Stomach (tissue), 9 donors: ENCODE data around the gene TNFRSF1B. TPM values are rescaled to one million over a fixed set of nuclear protein-coding genes. Genes with fewer than 3 reads are reported as not detected.
A peak's percentile ranks its signal among the peaks of the same experiment; 100 is the strongest.

Experiments used
- DNase-seq, 2 donors: peaks; one replicate each; pipeline versions ENCODE4 v3.0.0 to v3.0.0-alpha.2; 2013 to 2019
- H3K27ac ChIP-seq, 5 donors: fragments of 200-600 bp in 4 of 5; sonication (generic) in 4 of 5; one replicate each; pipeline ENCODE4 v1.5.1; 2013 to 2019; ENCODE audit warnings: mild to moderate bottlenecking in 1 of 5, moderate library complexity in 1 of 5
- H3K27me3 ChIP-seq, 3 donors: fragments of 200-600 bp; sonication (generic); one replicate each; pipeline ENCODE4 v1.5.1; 2017 to 2019; ENCODE audit warnings: mixed run types in 1 of 3
- H3K36me3 ChIP-seq, 4 donors: fragments of 200-600 bp; sonication (generic); 1 replicate in 3 of 4; 2 replicates in 1 of 4; pipeline ENCODE4 v1.5.1; 2016 to 2019
- H3K4me1 ChIP-seq, 4 donors: fragments of 200-600 bp; sonication (generic); one replicate each; pipeline ENCODE4 v1.5.1; 2016 to 2019
- H3K4me3 ChIP-seq, 4 donors: fragments of 200-600 bp; sonication (generic) in 3 of 4; one replicate each; pipeline ENCODE4 v1.5.1; 2016 to 2019; ENCODE audit warnings: mild to moderate bottlenecking in 1 of 4
- H3K9me3 ChIP-seq, 4 donors: fragments of 200-600 bp; sonication (generic); one replicate each; pipeline ENCODE4 v1.5.1; 2016 to 2019
- EP300 ChIP-seq: sonication (generic); formaldehyde crosslinking; IDR thresholded peaks from one replicate; pipeline ENCODE4 v1.6.1; 2017; ENCODE audit warnings: antibody characterized with exemption
- POLR2A ChIP-seq, 4 donors: fragments of 450-650 bp; IDR thresholded peaks; one replicate each; pipeline ENCODE4 v1.6.1; 2016; ENCODE audit warnings: antibody characterized with exemption in 4 of 4, control low read depth in 2 of 4, mild to moderate bottlenecking in 1 of 4, moderate library complexity in 1 of 4
- POLR2AphosphoS5 ChIP-seq, 3 donors: sonication (generic); formaldehyde crosslinking; IDR thresholded peaks; one replicate each; pipeline ENCODE4 v1.6.1; 2016; ENCODE audit warnings: antibody characterized with exemption in 3 of 3
- WGBS, 5 donors: extraction: QIAGEN DNeasy Blood & Tissue Kit in 3 of 5; methylation state at CpG; one replicate each; pipeline versions ENCODE4 v1.1.5 to v1.1.7; 2013 to 2018; 5-methylcytosine and 5-hydroxymethylcytosine counted together
- intact Hi-C: fragments of 100-400 bp; cut with DNase I; formaldehyde crosslinking; loops from one replicate; pipeline ENCODE4 v1.15.1; 2023; ENCODE audit warnings: low total_unique reads
- polyA plus RNA-seq, 3 donors: library from polyadenylated mRNA; stranded (reverse); fragments of 200-250 nt; gene quantifications; one replicate each; pipeline ENCODE4 v1.2.3, GENCODE V29; 2013
- total RNA-seq, 5 donors: library from RNA; depleted of rRNA; stranded (reverse); fragments of >200 nt; gene quantifications; one replicate each; pipeline versions ENCODE4 v1.1.0 to v1.2.3, GENCODE V29; 2014 to 2016
- TF ChIP-seq, protein P1 (sequence below), 7 experiments: fragments of 450-650 bp in 4 of 7; fragments of 200-600 bp in 3 of 7; sonication (generic) in 3 of 7; IDR thresholded peaks; one replicate each; pipeline ENCODE4 v1.5.1; 2016 to 2019; ENCODE audit warnings: antibody characterized with exemption in 7 of 7, control low read depth in 2 of 7, mild to moderate bottlenecking in 1 of 7
- donor health status: healthy with polysubstance abuse.
- donor health status: Bipolar disorder and iron deficiency.
- donor health status: healthy.

The TNFRSF1B gene
- total and polyA plus RNA-seq, 8 donors, result 5.4 to 24.3 (median 11.5) TPM

DNA sequence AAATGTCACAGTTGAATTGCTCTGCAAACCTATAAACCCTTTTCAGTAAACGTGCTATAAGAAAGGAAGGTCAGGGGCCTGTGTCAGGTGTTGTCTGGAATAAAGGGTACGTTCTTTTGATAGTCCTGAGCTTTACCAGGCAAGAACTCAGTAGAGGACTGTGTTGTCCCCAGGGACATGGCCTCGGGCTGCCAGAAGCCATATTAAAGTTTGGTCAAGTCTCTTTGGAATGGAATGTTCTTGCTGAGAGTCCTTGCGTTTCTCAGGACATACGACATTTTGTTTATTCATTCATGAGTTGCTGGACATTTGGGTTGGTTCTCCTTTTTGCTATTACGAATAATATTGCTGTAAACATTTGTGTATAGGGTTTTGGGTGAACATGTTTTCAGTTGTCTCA is 79.8 kb downstream of the TNFRSF1B start:
- intact Hi-C loops, result no loop called here
- Histone ChIP-seq H3K4me1 (peaks cover 0 to 7% (median 0%) of the 10 kb centered on the region in 4 donors), H3K36me3 (peaks cover 45 to 99% (median 93%) of the 10 kb centered on the region in 4 donors), H3K27ac (peak overlapping the region in 1 of 5 donors; percentile 42), H3K4me3 (no peak overlapping the region), H3K27me3 (no peaks in the 10 kb centered on the region), H3K9me3 (no peaks in the 10 kb centered on the region)
- TF ChIP-seq, protein P1, sequence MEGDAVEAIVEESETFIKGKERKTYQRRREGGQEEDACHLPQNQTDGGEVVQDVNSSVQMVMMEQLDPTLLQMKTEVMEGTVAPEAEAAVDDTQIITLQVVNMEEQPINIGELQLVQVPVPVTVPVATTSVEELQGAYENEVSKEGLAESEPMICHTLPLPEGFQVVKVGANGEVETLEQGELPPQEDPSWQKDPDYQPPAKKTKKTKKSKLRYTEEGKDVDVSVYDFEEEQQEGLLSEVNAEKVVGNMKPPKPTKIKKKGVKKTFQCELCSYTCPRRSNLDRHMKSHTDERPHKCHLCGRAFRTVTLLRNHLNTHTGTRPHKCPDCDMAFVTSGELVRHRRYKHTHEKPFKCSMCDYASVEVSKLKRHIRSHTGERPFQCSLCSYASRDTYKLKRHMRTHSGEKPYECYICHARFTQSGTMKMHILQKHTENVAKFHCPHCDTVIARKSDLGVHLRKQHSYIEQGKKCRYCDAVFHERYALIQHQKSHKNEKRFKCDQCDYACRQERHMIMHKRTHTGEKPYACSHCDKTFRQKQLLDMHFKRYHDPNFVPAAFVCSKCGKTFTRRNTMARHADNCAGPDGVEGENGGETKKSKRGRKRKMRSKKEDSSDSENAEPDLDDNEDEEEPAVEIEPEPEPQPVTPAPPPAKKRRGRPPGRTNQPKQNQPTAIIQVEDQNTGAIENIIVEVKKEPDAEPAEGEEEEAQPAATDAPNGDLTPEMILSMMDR (IDR thresholded peaks at IDR 0.05), result no peak
- TF ChIP-seq POLR2A (IDR thresholded peaks at IDR 0.05) (no peak), EP300 (no peak), POLR2AphosphoS5 (IDR thresholded peaks at IDR 0.05) (no peak)
- no peak for DNase-seq
- 71 to 84% (median 81%) methylated on average over 6 of the region's 6 CpGs for WGBS, 5 donors

DNA sequence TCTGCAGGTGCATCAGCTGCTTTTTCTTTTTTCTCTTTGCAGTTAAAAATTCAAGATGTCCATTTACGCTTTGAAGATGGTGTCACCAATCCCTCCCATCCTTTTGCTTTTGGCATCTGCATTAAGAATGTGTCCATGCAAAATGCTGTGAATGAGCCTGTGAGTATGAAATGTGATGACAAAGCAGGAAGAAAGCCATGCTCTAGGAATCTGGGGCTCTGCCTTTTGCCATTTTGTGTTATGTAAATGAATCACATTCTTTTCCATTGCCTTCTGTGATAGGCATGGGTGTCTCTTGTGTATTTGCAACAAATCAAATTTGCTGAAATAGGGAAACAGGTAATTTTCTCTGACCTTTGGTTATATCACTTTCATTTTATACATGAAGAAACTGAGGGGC is 82.4 kb downstream of the TNFRSF1B start:
- Histone ChIP-seq H3K27me3 (no peaks in the 10 kb centered on the region), H3K4me1 (peaks cover 0 to 7% (median 0%) of the 10 kb centered on the region in 4 donors), H3K9me3 (no peaks in the 10 kb centered on the region), H3K27ac (no peak overlapping the region), H3K36me3 (peaks cover 52 to 100% (median 95%) of the 10 kb centered on the region in 4 donors), H3K4me3 (no peak overlapping the region)
- DNase-seq, result no peak
- intact Hi-C loops, result no loop called here
- WGBS, 5 donors, result 90 to 100% (median 100%) methylated on average over 1 of the region's 1 CpG
- TF ChIP-seq POLR2A (IDR thresholded peaks at IDR 0.05), result no peak
- TF ChIP-seq, protein P1 (IDR thresholded peaks at IDR 0.05), result no peak

DNA sequence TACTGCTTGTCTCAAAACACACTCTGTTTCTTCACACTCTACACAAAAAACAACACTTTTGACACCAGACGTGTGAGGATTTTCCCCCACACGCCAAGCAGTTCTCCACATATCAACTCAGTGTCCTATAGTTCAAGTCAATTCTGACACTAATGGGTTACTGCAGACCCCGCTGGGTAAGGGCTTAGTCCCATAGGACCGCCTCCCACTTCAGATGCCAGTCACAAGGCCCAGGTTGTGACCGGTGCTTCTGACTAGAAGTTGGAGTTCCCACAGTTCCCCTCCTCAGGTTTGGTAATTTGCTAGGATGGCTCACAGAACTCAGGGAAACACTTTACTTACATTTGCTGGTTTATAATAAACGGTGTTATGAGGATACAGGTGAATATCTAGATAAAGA is 83.0 kb downstream of the TNFRSF1B start:
- intact Hi-C loops, result no loop called here
- WGBS, 5 donors, result 79 to 85% (median 82%) methylated on average over 6 of the region's 6 CpGs
- peaks cover 47 to 100% (median 95%) of the 10 kb centered on the region in 4 donors for H3K36me3 ChIP-seq
- TF ChIP-seq EP300 (no peak), POLR2AphosphoS5 (IDR thresholded peaks at IDR 0.05) (no peak), POLR2A (IDR thresholded peaks at IDR 0.05) (no peak)
- TF ChIP-seq, protein P1 (IDR thresholded peaks at IDR 0.05), result no peak
- no peaks in the 10 kb centered on the region for H3K9me3 ChIP-seq
- H3K27ac ChIP-seq, result no peak overlapping the region
- no peak overlapping the region for H3K4me3 ChIP-seq
- no peaks in the 10 kb centered on the region for H3K27me3 ChIP-seq
- H3K4me1 ChIP-seq, result peaks cover 0 to 2% (median 0%) of the 10 kb centered on the region in 4 donors
- no peak for DNase-seq

DNA sequence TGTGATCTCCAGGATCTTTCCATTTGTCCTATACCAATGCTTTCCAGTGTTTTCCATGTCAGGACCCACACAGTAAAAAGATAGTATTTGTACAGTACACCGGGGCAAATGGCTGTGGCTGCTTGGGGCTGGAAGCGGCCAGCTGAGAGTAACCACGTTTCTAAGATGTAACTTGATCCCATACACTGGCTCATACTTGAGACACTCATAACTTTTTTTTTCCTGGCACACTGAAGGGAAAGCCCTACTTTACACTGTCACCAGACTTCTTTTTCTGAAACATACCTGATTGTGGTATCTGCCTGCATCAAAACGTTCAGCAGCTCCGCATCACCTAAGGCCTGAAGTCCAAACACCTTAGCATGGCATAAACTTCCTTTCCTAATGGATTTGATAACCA is 84.7 kb downstream of the TNFRSF1B start:
- no peak for DNase-seq
- Histone ChIP-seq H3K9me3 (no peaks in the 10 kb centered on the region), H3K27me3 (no peaks in the 10 kb centered on the region), H3K27ac (no peak overlapping the region), H3K36me3 (peaks cover 40 to 100% (median 95%) of the 10 kb centered on the region in 4 donors), H3K4me1 (no peaks in the 10 kb centered on the region), H3K4me3 (no peak overlapping the region)
- intact Hi-C loops, result no loop called here
- TF ChIP-seq POLR2A (IDR thresholded peaks at IDR 0.05), result no peak
- TF ChIP-seq, protein P1 (IDR thresholded peaks at IDR 0.05), result no peak
- no peak for TF ChIP-seq POLR2AphosphoS5 (IDR thresholded peaks at IDR 0.05)
- no peak for TF ChIP-seq EP300
- WGBS, 5 donors, result 66 to 73% (median 69%) methylated on average over 5 of the region's 5 CpGs
